K562 (cell line): ENCODE results near the gene VPREB1. TPM values are rescaled to one million over a fixed set of nuclear protein-coding genes. Genes with fewer than 3 reads are reported as not detected.

Experiments
- ATAC-seq: fragments of 200-7000 bp; cut with Tn5 transposase; 3 replicates; pipeline ENCODE4 v1.9.1; 2020; ENCODE audit warnings: moderate library complexity
- BruUV-seq: library from RNA; stranded (reverse); fragments of 400-500 nt; replicated peaks from 2 replicates; lab custom pipeline; 2021; lab: Mats Ljungman, UMichigan
- CTCF ChIA-PET: fragments of 300-600 bp; formaldehyde crosslinking; extraction: SDS; loops from one replicate; lab custom pipeline; 2021; ENCODE audit warnings: low intra/inter-chr PET ratio; lab: Yijun Ruan, JAX
- POLR2A ChIA-PET: fragments of 300-600, 350-650 bp; sonication (Branson Sonifier 250); formaldehyde crosslinking; extraction: SDS; loops from one replicate; lab custom pipeline; 2021; ENCODE audit warnings: antibody characterized with exemption, inconsistent platforms; lab: Yijun Ruan, JAX
- DNase-seq, 4 experiments: peaks; one replicate each; pipeline versions ENCODE4 v3.0.0 to v3.0.0-alpha.2; 2011 to 2018; ENCODE audit warnings: low spot score in 3 of 4, mixed read lengths in 3 of 4; ENCODE audit errors: extremely low read depth in 1 of 4
- FAIRE-seq: peaks from 2 replicates; lab custom pipeline; 2011; peaks lifted over from hg19 to GRCh38; lab: Jason Lieb, UNC
- H2AFZ ChIP-seq: 2 replicates; pipeline ENCODE4 v1.6.0; 2011; ENCODE audit warnings: low read depth, low read length, control low read depth, inconsistent platforms
- H3K27ac ChIP-seq: fragments of 200-600 bp; 3 replicates; pipeline ENCODE4 v1.8.0; 2011; ENCODE audit warnings: low read depth, mild to moderate bottlenecking, control low read depth, inconsistent platforms, low read length, moderate library complexity, mixed read lengths; ENCODE audit errors: extremely low read depth
- H3K27me3 ChIP-seq, 2 experiments: fragments of 300-600 bp in 1 of 2; 2 replicates in 1 of 2; 3 replicates in 1 of 2; pipeline versions ENCODE4 v1.6.0 to v1.8.0; 2011; ENCODE audit warnings: inconsistent platforms in 2 of 2, low read length in 2 of 2, mild to moderate bottlenecking in 1 of 2, mixed read lengths in 1 of 2, moderate library complexity in 1 of 2; ENCODE audit not compliant: control insufficient read depth in 2 of 2, insufficient read depth in 2 of 2
- H3K36me3 ChIP-seq: fragments of 300-600 bp; 3 replicates; pipeline ENCODE4 v1.8.0; 2011; ENCODE audit warnings: mild to moderate bottlenecking, low read length, inconsistent platforms; ENCODE audit not compliant: control insufficient read depth, insufficient read depth
- H3K4me1 ChIP-seq, 2 experiments: fragments of 200-600 bp in 1 of 2; replicated peaks in 1 of 2; 2 replicates in 1 of 2; 3 replicates in 1 of 2; pipeline versions ENCODE4 v1.5.1 to v1.8.0; 2011; ENCODE audit warnings: inconsistent platforms in 2 of 2, low read length in 2 of 2, mild to moderate bottlenecking in 1 of 2, mixed read lengths in 1 of 2, moderate library complexity in 1 of 2; ENCODE audit not compliant: control insufficient read depth in 2 of 2, insufficient read depth in 2 of 2
- H3K4me2 ChIP-seq: 2 replicates; pipeline ENCODE4 v1.6.1; 2011; ENCODE audit warnings: low read length, control low read depth, inconsistent platforms, mixed read lengths; ENCODE audit not compliant: insufficient read depth
- H3K4me3 ChIP-seq: fragments of 200-600 bp; sonication (generic), shearing (Covaris generic); 2 replicates; pipeline ENCODE4 v1.5.1; 2016; ENCODE audit warnings: control low read depth, inconsistent platforms
- H3K79me2 ChIP-seq: fragments of 200-600 bp; 3 replicates; pipeline ENCODE4 v1.8.0; 2011; ENCODE audit warnings: low read length, inconsistent platforms; ENCODE audit not compliant: control insufficient read depth, insufficient read depth
- H3K9ac ChIP-seq, 2 experiments: 2 replicates each; pipeline versions ENCODE4 v1.6.0 to v1.6.1; 2011; ENCODE audit warnings: low read depth in 2 of 2, low read length in 2 of 2, control low read depth in 1 of 2, inconsistent platforms in 1 of 2, mild to moderate bottlenecking in 1 of 2, mixed read lengths in 1 of 2; ENCODE audit not compliant: insufficient read depth in 1 of 2
- H3K9me1 ChIP-seq: one replicate; pipeline ENCODE4 v1.6.0; 2011; ENCODE audit warnings: inconsistent platforms, mild to moderate bottlenecking, low read length, moderate library complexity; ENCODE audit not compliant: control insufficient read depth, insufficient read depth
- H3K9me3 ChIP-seq: replicated peaks from 2 replicates; pipeline ENCODE4 v1.5.1; 2011; ENCODE audit warnings: low read depth, low read length, inconsistent platforms; ENCODE audit not compliant: control insufficient read depth, insufficient read depth
- H4K20me1 ChIP-seq: replicated peaks from 2 replicates; pipeline ENCODE4 v1.6.1; 2011; ENCODE audit warnings: low read length, inconsistent platforms, mixed read lengths; ENCODE audit not compliant: control insufficient read depth, insufficient read depth
- ADNP ChIP-seq: fragments of 200-800 bp; sonication (Bioruptor generic); IDR thresholded peaks from 2 replicates; pipeline ENCODE4 v1.6.1; 2016; ENCODE audit warnings: missing genetic modification characterization, missing compliant biosample characterization
- ARID3A ChIP-seq: IDR thresholded peaks from 2 replicates; pipeline ENCODE4 v1.6.1; 2012; ENCODE audit warnings: low read depth, low read length, improper control_type of control experiment, borderline replicate concordance
- EZH2 ChIP-seq: IDR thresholded peaks from 2 replicates; pipeline ENCODE4 v1.6.1; 2012; ENCODE audit warnings: low read depth, mild to moderate bottlenecking, inconsistent platforms, low read length, borderline replicate concordance
- GABPB1 ChIP-seq: sonication (generic); formaldehyde crosslinking; IDR thresholded peaks from 2 replicates; pipeline ENCODE4 v1.8.0; 2022; ENCODE audit warnings: mild to moderate bottlenecking, missing genetic modification reagents
- GTF2E2 ChIP-seq: fragments of 200-800 bp; sonication (Bioruptor generic); IDR thresholded peaks from 2 replicates; pipeline ENCODE4 v1.6.1; 2016; ENCODE audit warnings: missing genetic modification characterization, missing compliant biosample characterization
- HSF4 ChIP-seq: fragments of 250-450 bp; sonication (Bioruptor Pico); IDR thresholded peaks from 2 replicates; pipeline ENCODE4 v2.1.2; 2022; ENCODE audit warnings: mild to moderate bottlenecking, moderate library complexity, borderline replicate concordance
- MTA1 ChIP-seq: fragments of 450-650 bp; IDR thresholded peaks from 2 replicates; pipeline ENCODE4 v1.6.1; 2017; ENCODE audit warnings: borderline replicate concordance
- NCOA2 ChIP-seq, 2 experiments: fragments of 450-650 bp; IDR thresholded peaks; 2 replicates each; pipeline ENCODE4 v1.6.1; 2018; ENCODE audit warnings: mild to moderate bottlenecking in 2 of 2, moderate library complexity in 1 of 2; ENCODE audit not compliant: partially characterized antibody in 2 of 2
- NFXL1 ChIP-seq: fragments of 450-650 bp; formaldehyde crosslinking; IDR thresholded peaks from 2 replicates; pipeline ENCODE4 v1.4.0; 2021; ENCODE audit warnings: mild to moderate bottlenecking
- PKNOX1 ChIP-seq: fragments of 450-650 bp; IDR thresholded peaks from 2 replicates; pipeline ENCODE4 v1.6.1; 2016
- PTTG1 ChIP-seq: fragments of 450-650 bp; IDR thresholded peaks from 2 replicates; pipeline ENCODE4 v1.6.1; 2016; ENCODE audit warnings: low read depth, mild to moderate bottlenecking, missing genetic modification characterization, missing compliant biosample characterization
- SNRNP70 ChIP-seq: fragments of 200-400 bp; formaldehyde crosslinking; optimal IDR thresholded peaks from 2 replicates; pipeline ENCODE3; 2017; ENCODE audit warnings: low read depth, low read length
- SPI1 ChIP-seq: IDR thresholded peaks from 2 replicates; pipeline ENCODE4 v1.6.1; 2011; ENCODE audit warnings: low read depth, low read length, control low read depth, borderline replicate concordance
- SRSF1 ChIP-seq: fragments of 200-400 bp; formaldehyde crosslinking; IDR thresholded peaks from 2 replicates; pipeline ENCODE4 v1.6.1; 2017; ENCODE audit warnings: mild to moderate bottlenecking, low read depth, low read length, moderate library complexity
- STAT5A ChIP-seq: IDR thresholded peaks from 2 replicates; pipeline ENCODE4 v1.6.1; 2012; ENCODE audit warnings: low read length, inconsistent platforms, borderline replicate concordance
- TCF7 ChIP-seq: sonication (generic); IDR thresholded peaks from 2 replicates; pipeline ENCODE4 v1.6.1; 2016; ENCODE audit warnings: antibody characterized with exemption, borderline replicate concordance
- TFAM ChIP-seq: fragments of 250-450 bp; sonication (Bioruptor Pico); conservative IDR thresholded peaks from 2 replicates; pipeline ENCODE4 v1.5.0; 2021; ENCODE audit warnings: mild to moderate bottlenecking, moderate library complexity
- WGBS: fragments of 100-300 bp; shearing (Covaris generic); methylation state at CpG from one replicate; pipeline ENCODE4 v1.1.6; 2016; ENCODE audit warnings: low coverage, mixed read lengths; ENCODE audit not compliant: insufficient coverage; ENCODE audit errors: missing lambda C conversion rate; 5-methylcytosine and 5-hydroxymethylcytosine counted together
- in situ Hi-C: fragments of 300-500 bp; cut with MboI; formaldehyde crosslinking; loops from 4 replicates; pipeline ENCODE4 v1.15.0; 2018; ENCODE audit warnings: inconsistent platforms, mixed read lengths
- intact Hi-C: fragments of 100-400 bp; cut with micrococcal nuclease; formaldehyde crosslinking; loops from 2 replicates; pipeline ENCODE4 v1.14.2; 2022
- polyA plus RNA-seq, 8 experiments: library from polyadenylated mRNA; depleted of rRNA in 4 of 8; stranded (reverse) in 5 of 8; unstranded in 3 of 8; fragments of >200 nt; fragmentation: Nextera tagmentation in 2 of 8; fragmentation: Illumina TruSeq in 1 of 8; extraction: Ambion mirVana in 2 of 8; extraction: Trizol in 1 of 8; gene quantifications; 2 replicates each; pipeline versions ENCODE4 v1.2.1 to v1.2.3, GENCODE V29; 2011 to 2014; ENCODE audit warnings: inconsistent platforms in 1 of 8, missing spikeins in 1 of 8
- total RNA-seq, 7 experiments: library from RNA; depleted of rRNA in 6 of 7; stranded (reverse); fragments of >200 nt in 6 of 7; fragmentation: Illumina TruSeq in 2 of 7; extraction: Trizol in 2 of 7; gene quantifications; 2 replicates each; pipeline versions ENCODE4 v1.2.1 to v1.2.3, GENCODE V29; 2011 to 2021; ENCODE audit warnings: low replicate concordance in 1 of 7
- TF ChIP-seq, protein P1 (sequence below): fragments of 200-800 bp; sonication (Bioruptor generic); IDR thresholded peaks from 2 replicates; pipeline ENCODE4 v1.6.1; 2017; ENCODE audit warnings: missing genetic modification characterization, missing compliant biosample characterization

Gene VPREB1
- total and polyA plus RNA-seq, 9 of the 15 experiments (the other 6 are each of a cell fraction or from before 2014, with no cell fraction given) = not detected

- under 1% methylated on average over 3 of the region's 3 CpGs for WGBS
- FAIRE-seq = no peak
- no peak for TF ChIP-seq TFAM (CRISPR knock-in tag)
- TF ChIP-seq GTF2E2 = no peak
- TF ChIP-seq TCF7 = no peak
- TF ChIP-seq NFXL1 (CRISPR knock-in tag) = no peak
- no peak for TF ChIP-seq MTA1
- TF ChIP-seq EZH2 = no peak
- TF ChIP-seq PTTG1 (tag) = 0 out of 2 replicates have a peak, but pooled peaks have one; percentile 12
- TF ChIP-seq SPI1 = no peak
- TF ChIP-seq ARID3A = no peak
- no peak for TF ChIP-seq PKNOX1
- peak; percentile 70; the same call in 1 of the 2 replicates for TF ChIP-seq HSF4
- TF ChIP-seq SRSF1 = no peak
- no peak for TF ChIP-seq STAT5A
- TF ChIP-seq SNRNP70 = no peak
- TF ChIP-seq, protein P1, sequence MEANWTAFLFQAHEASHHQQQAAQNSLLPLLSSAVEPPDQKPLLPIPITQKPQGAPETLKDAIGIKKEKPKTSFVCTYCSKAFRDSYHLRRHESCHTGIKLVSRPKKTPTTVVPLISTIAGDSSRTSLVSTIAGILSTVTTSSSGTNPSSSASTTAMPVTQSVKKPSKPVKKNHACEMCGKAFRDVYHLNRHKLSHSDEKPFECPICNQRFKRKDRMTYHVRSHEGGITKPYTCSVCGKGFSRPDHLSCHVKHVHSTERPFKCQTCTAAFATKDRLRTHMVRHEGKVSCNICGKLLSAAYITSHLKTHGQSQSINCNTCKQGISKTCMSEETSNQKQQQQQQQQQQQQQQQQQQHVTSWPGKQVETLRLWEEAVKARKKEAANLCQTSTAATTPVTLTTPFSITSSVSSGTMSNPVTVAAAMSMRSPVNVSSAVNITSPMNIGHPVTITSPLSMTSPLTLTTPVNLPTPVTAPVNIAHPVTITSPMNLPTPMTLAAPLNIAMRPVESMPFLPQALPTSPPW = no peak
- no peak for TF ChIP-seq NCOA2 (IDR thresholded peaks at IDR 0.05; ENCODE audit: partially characterized antibody in 2 of 2)
- 0 out of 2 replicates have a peak, but pooled peaks have one; percentile 4 for TF ChIP-seq GABPB1
- no peak for TF ChIP-seq ADNP (tag)
Observed at GRCh38 chr22:22194931-22195264, 49.7 kb upstream of the VPREB1 start.

More at GRCh38 chr22:22194931-22195264, 49.7 kb upstream of the VPREB1 start:
- POLR2A ChIA-PET = interaction anchor here (0.5 to 4.9 kb wide), 19 partner anchors 10 to 553 kb away, joined by 3 to 61 read pairs (median 4); partner anchors contain the start of gene SDF2L1
- Histone ChIP-seq H3K9ac (no peak overlapping the region), H3K4me1 (peaks cover 0 to 3% of the 10 kb centered on the region in 2 experiments; a peak in 1 of 5 replicates), H3K27me3 (peaks cover 14 to 28% of the 10 kb centered on the region in 2 experiments; a peak in 4 of 5 replicates), H3K27ac (no peak overlapping the region), H3K4me3 (no peak overlapping the region), H3K9me1 (peaks cover 5% of the 10 kb centered on the region), H3K4me2 (no peak overlapping the region), H3K36me3 (no peaks in the 10 kb centered on the region), H3K9me3 (no peaks in the 10 kb centered on the region), H3K79me2 (no peaks in the 10 kb centered on the region), H2AFZ (no peak overlapping the region), H4K20me1 (peaks cover 27% of the 10 kb centered on the region)
- ATAC-seq (peak; percentile 3), DNase-seq (peak in 1 of 4 experiments; percentile 68)
- intact Hi-C loops = loop anchor here (1.0 to 5.0 kb wide), 5 partner anchors 39 to 208 kb away; no protein-coding TSS in a partner anchor
- in situ Hi-C loops = no loop called here
- CTCF ChIA-PET = interaction anchor here (0.6 to 2.5 kb wide), 19 partner anchors 8 to 689 kb away, joined by 3 to 25 read pairs (median 4); no protein-coding TSS in a partner anchor
- BruUV-seq = no TSS peak
